Stimulated activated CD4-positive, alpha-beta T cell treated with anti-CD3 and anti-CD28 coated beads, Interleukin-1b, Interleukin-23, amount 100 ng/mL, for 4 hours (primary cell): ENCODE data around the gene GLP1R.

Experiments
- DNase-seq, 2 donors: peaks; one replicate each; pipeline ENCODE4 v3.0.0-alpha.2; 2020; ENCODE audit warnings: low read depth in 2 of 2

The GLP1R gene

DNA sequence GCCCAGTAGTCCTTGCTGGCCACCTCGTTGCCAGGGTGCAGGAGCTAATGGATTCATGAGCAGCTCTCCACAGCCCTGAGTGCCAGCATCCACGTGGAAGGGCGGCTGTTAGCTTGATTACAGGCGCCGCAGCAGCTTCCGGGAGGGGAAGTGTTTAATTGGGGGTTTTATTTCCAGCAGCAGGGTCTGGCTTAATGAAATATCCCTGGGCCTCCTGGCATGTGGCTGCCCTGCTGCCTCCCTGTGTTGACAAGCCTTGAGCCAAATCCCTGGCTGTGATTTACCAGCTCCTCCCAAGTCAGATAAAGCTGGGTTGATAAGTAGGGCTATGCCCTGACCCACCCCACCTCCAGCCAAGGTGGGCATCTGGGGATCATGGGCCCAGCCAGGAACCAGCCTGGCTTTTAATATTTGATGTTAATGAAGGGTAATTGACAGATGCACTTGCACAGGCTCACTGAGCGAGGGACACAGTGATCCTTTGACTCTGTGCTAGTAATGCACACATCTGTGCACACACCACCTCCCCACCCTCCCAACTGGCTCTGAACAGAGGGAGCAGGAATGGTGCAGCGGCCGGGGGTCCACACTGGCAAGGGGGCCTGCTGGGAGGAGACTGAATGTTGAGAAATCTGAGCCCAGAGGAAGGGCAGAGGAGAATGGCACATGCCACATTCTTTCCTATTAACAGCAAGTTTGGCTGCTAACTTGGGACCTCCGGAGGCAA lies 13.6 kb downstream of the GLP1R start:
- no peak for DNase-seq

DNA sequence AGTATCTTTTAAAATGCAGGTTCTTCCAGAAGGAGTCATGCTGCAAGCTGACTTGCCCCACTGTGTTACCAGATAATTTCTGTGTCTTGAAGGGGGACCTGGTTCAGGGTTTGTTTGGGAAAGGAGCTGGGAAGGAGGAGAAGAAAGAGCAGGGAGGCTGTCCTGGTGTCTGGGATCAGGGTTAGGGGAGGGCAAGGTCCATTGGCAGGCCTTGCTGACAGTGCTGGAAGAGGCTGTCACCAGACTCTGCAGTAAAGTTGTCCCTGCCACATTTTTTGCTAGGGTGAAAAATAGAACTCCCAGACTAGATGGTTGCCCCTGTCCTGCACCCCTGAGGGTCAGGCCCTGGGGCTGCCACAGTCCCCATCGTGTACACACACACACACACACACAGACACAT lies 14.9 kb downstream of the GLP1R start:
- DNase-seq, result no peak

GRCh38 chr6:39065561-39065960 lies 17.0 kb downstream of the GLP1R start:
- DNase-seq, result no peak

- no peak for DNase-seq
These were observed 19.8 kb downstream of the GLP1R start for GRCh38 chr6:39068391-39068790.

- no peak for DNase-seq
These were observed 24.2 kb downstream of the GLP1R start for GRCh38 chr6:39072830-39073229.

- DNase-seq, result no peak
These were observed 25.1 kb downstream of the GLP1R start for GRCh38 chr6:39073471-39074355.

GRCh38 chr6:39074486-39074885 lies 25.9 kb downstream of the GLP1R start:
- DNase-seq, result no peak

GRCh38 chr6:39075010-39075686 lies 26.6 kb downstream of the GLP1R start:
- no peak for DNase-seq

DNA sequence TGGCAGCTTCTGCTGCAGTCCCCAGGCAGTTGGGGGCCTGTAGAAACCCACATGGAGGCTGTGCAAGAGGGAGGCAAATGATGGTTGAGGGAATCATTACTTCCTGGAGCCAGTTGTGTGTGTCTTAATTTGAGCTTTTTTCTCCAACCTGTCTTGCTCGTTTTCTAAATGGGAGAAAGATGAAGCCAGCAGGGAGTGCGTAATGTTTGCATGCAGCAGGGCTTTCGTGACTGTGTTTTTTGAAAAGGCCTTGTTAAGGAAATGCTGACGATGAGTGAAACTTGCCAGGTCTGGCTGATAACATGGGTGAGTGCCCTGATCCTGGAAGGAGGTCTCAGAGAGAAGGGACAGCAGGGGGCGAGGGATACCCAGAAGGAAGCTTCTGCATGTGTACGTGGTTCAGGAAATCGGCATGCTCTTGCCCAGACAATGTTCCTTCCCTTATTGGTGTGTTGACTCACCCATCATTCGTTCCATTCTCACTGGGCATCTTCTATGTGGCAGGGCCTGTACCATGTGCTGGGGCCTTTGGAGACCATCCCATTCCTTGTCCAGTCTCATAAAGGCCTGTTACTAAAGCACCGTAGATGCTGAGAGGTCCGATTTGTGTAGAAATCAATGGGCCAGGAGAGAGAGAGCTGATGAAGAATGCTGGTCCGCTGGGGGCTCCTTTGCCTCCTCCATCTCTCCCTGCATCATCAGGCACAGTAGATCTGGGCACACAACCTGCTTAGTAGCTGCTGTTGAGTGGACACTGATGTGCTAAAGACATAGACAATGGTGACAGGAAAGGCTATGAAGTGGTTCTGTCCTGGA lies 27.4 kb downstream of the GLP1R start:
- DNase-seq, result no peak

GRCh38 chr6:39076623-39077535 lies 28.3 kb downstream of the GLP1R start:
- DNase-seq, result no peak

DNA sequence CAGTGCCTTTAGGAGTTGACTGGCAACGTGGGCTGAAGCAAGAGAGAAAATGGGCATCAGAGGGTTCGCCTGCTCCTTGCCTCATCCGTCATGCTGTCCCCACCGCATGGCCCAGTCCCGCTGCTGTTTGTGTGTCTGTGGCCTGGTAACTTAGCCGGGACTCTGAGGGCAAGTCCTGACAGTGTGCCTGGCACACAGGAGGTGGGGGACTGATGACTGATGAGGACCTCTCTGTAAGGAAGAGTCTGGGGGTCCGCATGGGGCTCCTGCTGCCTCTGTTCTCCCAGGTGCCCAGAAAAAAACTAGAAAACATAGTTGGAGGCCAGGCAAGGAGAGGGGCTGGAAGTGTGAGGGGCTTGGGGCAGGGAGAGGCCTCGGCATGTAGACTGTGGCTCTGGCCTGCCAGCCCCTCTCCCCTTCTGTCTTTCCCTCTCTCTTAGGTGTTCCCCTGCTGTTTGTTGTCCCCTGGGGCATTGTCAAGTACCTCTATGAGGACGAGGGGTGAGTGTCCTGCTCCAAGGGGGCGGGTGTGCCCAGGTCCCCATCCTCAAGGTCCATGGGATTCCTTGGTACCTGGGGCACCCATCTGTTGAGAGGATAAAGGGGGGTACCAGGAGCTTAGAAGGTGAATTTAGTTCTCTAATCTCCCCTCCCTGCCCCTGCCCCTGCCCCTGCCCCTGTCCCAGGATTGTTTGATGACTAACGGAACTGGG lies 29.5 kb downstream of the GLP1R start:
- no peak for DNase-seq

GRCh38 chr6:39078695-39079094 lies 30.1 kb downstream of the GLP1R start:
- no peak for DNase-seq

- no peak for DNase-seq
These were observed 30.9 kb downstream of the GLP1R start for GRCh38 chr6:39079197-39080125.

GRCh38 chr6:39080246-39080875 lies 31.8 kb downstream of the GLP1R start:
- DNase-seq, result no peak

DNA sequence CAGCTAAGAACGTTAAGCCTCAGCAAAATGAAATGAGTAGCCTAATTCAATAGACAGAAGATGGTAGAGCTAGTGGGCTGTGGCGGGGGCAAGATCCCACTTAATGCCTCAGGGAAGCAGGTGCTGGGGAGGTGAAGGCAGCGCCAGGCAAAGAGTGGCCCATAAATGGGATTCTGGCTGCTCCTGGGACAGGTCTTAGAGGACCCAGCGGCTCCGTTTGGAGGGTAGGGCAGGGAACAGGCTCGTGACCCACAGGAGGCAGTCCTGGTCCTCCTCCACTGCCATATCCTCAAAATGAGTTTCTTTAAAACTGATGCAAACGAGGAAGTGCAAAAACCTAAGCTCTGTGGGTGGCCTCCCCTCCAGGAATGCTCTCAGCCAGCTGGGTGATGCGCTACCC lies 33.7 kb downstream of the GLP1R start:
- DNase-seq, result no peak

DNA sequence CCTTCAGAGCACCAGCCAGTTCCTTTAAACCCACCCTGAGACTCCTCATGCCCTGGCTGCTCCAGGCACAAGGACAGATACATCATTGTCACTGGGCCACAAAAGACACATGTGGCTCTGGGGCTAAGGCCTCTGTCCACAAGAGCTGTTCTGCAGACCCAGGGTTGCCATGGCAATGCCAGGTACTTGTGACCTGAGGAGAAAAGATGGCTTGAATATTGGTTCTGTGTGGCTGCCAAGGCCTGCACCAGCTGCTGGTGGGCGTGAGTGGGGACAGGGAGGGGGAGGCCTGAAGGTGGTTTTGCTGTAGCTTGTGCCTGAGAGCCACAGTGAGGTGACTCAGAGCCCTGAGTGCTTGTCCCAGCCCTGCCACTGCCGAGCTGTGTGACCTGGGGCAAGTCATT lies 34.7 kb downstream of the GLP1R start:
- DNase-seq, result no peak

- DNase-seq, result no peak
These were observed 35.9 kb downstream of the GLP1R start for GRCh38 chr6:39084506-39084905.

GRCh38 chr6:39085129-39085797 lies 36.7 kb downstream of the GLP1R start:
- no peak for DNase-seq
